HepG2 (cell line): ENCODE results near the gene APRT. TPM values are rescaled to one million over a fixed set of nuclear protein-coding genes. Genes with fewer than 3 reads are reported as not detected.

Experiments
- ATAC-seq: fragments of 200-7000 bp; cut with Tn5 transposase; 3 replicates; pipeline ENCODE4 v1.9.1; 2020; ENCODE audit warnings: mild to moderate bottlenecking, moderate library complexity
- BruUV-seq: library from RNA; stranded (reverse); fragments of 400-500 nt; replicated peaks from 2 replicates; lab custom pipeline; 2021; lab: Mats Ljungman, UMichigan
- CTCF ChIA-PET: fragments of 300-600 bp; formaldehyde crosslinking; extraction: SDS; loops from one replicate; lab custom pipeline; 2021; ENCODE audit warnings: low total read pairs, inconsistent platforms, low intra/inter-chr PET ratio; lab: Yijun Ruan, JAX
- POLR2A ChIA-PET: fragments of 350-600 bp; sonication (Branson Sonifier 250); formaldehyde crosslinking; loops from one replicate; lab custom pipeline; 2020; ENCODE audit warnings: antibody characterized with exemption, inconsistent platforms; lab: Yijun Ruan, JAX
- DNase-seq: peaks from one replicate; pipeline ENCODE4 v3.0.0-alpha.2; 2015; ENCODE audit warnings: low spot score
- FAIRE-seq: peaks from 3 replicates; lab custom pipeline; 2011; peaks lifted over from hg19 to GRCh38; lab: Jason Lieb, UNC
- H2AFZ ChIP-seq: one replicate; pipeline ENCODE4 v1.6.1; 2011; ENCODE audit warnings: low read length, inconsistent platforms
- H3K27ac ChIP-seq: fragments of 300-600 bp; 3 replicates; pipeline ENCODE4 v1.8.0; 2011; ENCODE audit warnings: mixed run types, mild to moderate bottlenecking, mixed read lengths, low read length, inconsistent platforms; ENCODE audit not compliant: insufficient read depth; ENCODE audit errors: extremely low read length
- H3K27me3 ChIP-seq, 2 experiments: fragments of 200-600 bp in 1 of 2; 2 replicates in 1 of 2; 3 replicates in 1 of 2; pipeline versions ENCODE4 v1.6.0 to v1.8.0; 2011; ENCODE audit warnings: low read length in 2 of 2, mild to moderate bottlenecking in 2 of 2, moderate library complexity in 2 of 2, inconsistent platforms in 1 of 2; ENCODE audit not compliant: insufficient read depth in 2 of 2, control insufficient read depth in 1 of 2
- H3K36me3 ChIP-seq, 2 experiments: fragments of 200-600 bp in 1 of 2; replicated peaks in 1 of 2; 2 replicates in 1 of 2; 3 replicates in 1 of 2; pipeline versions ENCODE4 v1.5.1 to v1.8.0; 2011; ENCODE audit warnings: low read length in 2 of 2, inconsistent platforms in 1 of 2; ENCODE audit not compliant: insufficient read depth in 2 of 2, control insufficient read depth in 1 of 2
- H3K4me1 ChIP-seq: 2 replicates; pipeline ENCODE4 v1.5.1; 2012; ENCODE audit warnings: low read length, inconsistent platforms; ENCODE audit not compliant: insufficient read depth
- H3K4me2 ChIP-seq: 2 replicates; pipeline ENCODE4 v1.6.0; 2011; ENCODE audit warnings: low read depth, low read length, inconsistent platforms
- H3K4me3 ChIP-seq, 3 experiments: fragments of 200-600 bp in 1 of 3; sonication (generic), shearing (Covaris generic) in 1 of 3; replicated peaks in 1 of 3; 2 replicates each; pipeline ENCODE4 v1.5.1; 2011 to 2016; ENCODE audit warnings: low read length in 3 of 3, inconsistent platforms in 2 of 3, low read depth in 2 of 3, mild to moderate bottlenecking in 2 of 3, control low read depth in 1 of 3, mixed read lengths in 1 of 3; ENCODE audit not compliant: insufficient read depth in 1 of 3
- H3K79me2 ChIP-seq: one replicate; pipeline ENCODE4 v1.6.1; 2011; ENCODE audit warnings: low read length, inconsistent platforms; ENCODE audit not compliant: insufficient read depth
- H3K9ac ChIP-seq: 2 replicates; pipeline ENCODE4 v1.6.0; 2011; ENCODE audit warnings: mild to moderate bottlenecking, low read depth, low read length, inconsistent platforms; ENCODE audit not compliant: insufficient read depth
- H3K9me3 ChIP-seq: 2 replicates; pipeline ENCODE4 v1.5.1; 2012; ENCODE audit warnings: mild to moderate bottlenecking, low read length
- H4K20me1 ChIP-seq: 2 replicates; pipeline ENCODE4 v1.6.0; 2011; ENCODE audit warnings: inconsistent platforms, mild to moderate bottlenecking, low read length, moderate library complexity; ENCODE audit not compliant: insufficient read depth
- MBNL3 ChIP-seq: fragments of 250-450 bp; sonication (Bioruptor Pico); conservative IDR thresholded peaks from 2 replicates; pipeline ENCODE4 v1.8.0; 2022; ENCODE audit warnings: mild to moderate bottlenecking, inconsistent platforms
- ONECUT2 ChIP-seq: sonication (generic); formaldehyde crosslinking; IDR thresholded peaks from 2 replicates; pipeline ENCODE4 v1.4.0; 2020; ENCODE audit warnings: missing genetic modification reagents
- ZBTB7A ChIP-seq: sonication (generic); formaldehyde crosslinking; IDR thresholded peaks from 2 replicates; pipeline ENCODE4 v1.8.0; 2022; ENCODE audit warnings: mild to moderate bottlenecking, missing genetic modification reagents
- ZNF121 ChIP-seq: sonication (generic); formaldehyde crosslinking; IDR thresholded peaks from 2 replicates; pipeline ENCODE4 v1.5.0; 2020; ENCODE audit warnings: mild to moderate bottlenecking, missing genetic modification reagents
- ZNF430 ChIP-seq: sonication (generic); formaldehyde crosslinking; IDR thresholded peaks from 2 replicates; pipeline ENCODE4 v1.9.0; 2021; ENCODE audit warnings: mild to moderate bottlenecking, missing genetic modification reagents
- WGBS: methylation state at CpG from one replicate; pipeline ENCODE4 v1.1.6; 2017; ENCODE audit warnings: low lambda C conversion rate; 5-methylcytosine and 5-hydroxymethylcytosine counted together
- in situ Hi-C: cut with HindIII; loops from 2 replicates; pipeline ENCODE4 v1.10.0; 2017; ENCODE audit warnings: low pct_unique_long_range_greater_than_20kb; ENCODE audit not compliant: extremely low pct_ligation_motif_present
- intact Hi-C: fragments of 100-400 bp; cut with micrococcal nuclease; formaldehyde crosslinking; loops from one replicate; pipeline ENCODE4 v1.10.0; 2022; ENCODE audit not compliant: unreplicated experiment
- polyA plus RNA-seq, 8 experiments: library from polyadenylated mRNA; depleted of rRNA in 3 of 8; stranded (reverse) in 7 of 8; unstranded in 1 of 8; fragments of >200 nt; fragmentation: Illumina TruSeq in 4 of 8; extraction: Trizol in 4 of 8; gene quantifications; 2 replicates each; pipeline versions ENCODE4 v1.2.1 to v1.2.3, GENCODE V29; 2011 to 2016; ENCODE audit warnings: low read depth in 4 of 8, missing spikeins in 1 of 8, mixed read lengths in 1 of 8; ENCODE audit not compliant: insufficient read depth in 1 of 8
- total RNA-seq, 5 experiments: library from RNA; depleted of rRNA; stranded (reverse); fragments of >200 nt; fragmentation: Illumina TruSeq; extraction: Trizol; gene quantifications; 2 replicates each; pipeline ENCODE4 v1.2.3, GENCODE V29; 2016; ENCODE audit warnings: low read depth in 1 of 5
- TF ChIP-seq, protein P1 (sequence below): sonication (generic); formaldehyde crosslinking; IDR thresholded peaks from 2 replicates; pipeline ENCODE4 v1.8.0; 2022; ENCODE audit warnings: mild to moderate bottlenecking, missing genetic modification reagents; ENCODE audit not compliant: insufficient replicate concordance
- TF ChIP-seq, protein P2 (sequence below): IDR thresholded peaks from 2 replicates; pipeline ENCODE4 v1.6.1; 2016; ENCODE audit warnings: mild to moderate bottlenecking
- TF ChIP-seq, protein P3 (sequence below): sonication (generic); formaldehyde crosslinking; IDR thresholded peaks from one replicate; pipeline ENCODE4 v1.5.1; 2020; ENCODE audit warnings: mild to moderate bottlenecking, missing genetic modification reagents; ENCODE audit errors: not compliant biosample characterization

APRT gene
- total and polyA plus RNA-seq, 2 of the 13 experiments (the other 11 are each of a cell fraction or from before 2014, with no cell fraction given) = 155 to 242 TPM

DNA sequence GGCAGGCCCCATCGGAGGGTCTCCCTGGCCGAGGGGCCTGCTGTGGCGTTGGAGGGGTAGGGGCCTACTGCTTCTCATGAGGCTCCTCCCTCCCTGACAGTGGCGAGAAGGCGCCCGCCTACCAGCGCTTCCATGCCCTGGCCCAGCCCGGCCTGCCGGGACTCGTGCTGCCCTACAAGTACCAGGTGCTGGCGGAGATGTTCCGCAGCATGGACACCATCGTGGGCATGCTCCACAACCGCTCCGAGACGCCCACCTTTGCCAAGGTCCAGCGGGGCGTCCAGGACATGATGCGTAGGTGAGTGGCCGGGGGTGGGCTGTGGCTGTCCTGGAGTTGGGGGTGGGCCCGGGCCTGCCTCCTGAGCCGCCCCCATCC lies 6.4 kb downstream of the APRT start (continued):
- TF ChIP-seq, protein P1, sequence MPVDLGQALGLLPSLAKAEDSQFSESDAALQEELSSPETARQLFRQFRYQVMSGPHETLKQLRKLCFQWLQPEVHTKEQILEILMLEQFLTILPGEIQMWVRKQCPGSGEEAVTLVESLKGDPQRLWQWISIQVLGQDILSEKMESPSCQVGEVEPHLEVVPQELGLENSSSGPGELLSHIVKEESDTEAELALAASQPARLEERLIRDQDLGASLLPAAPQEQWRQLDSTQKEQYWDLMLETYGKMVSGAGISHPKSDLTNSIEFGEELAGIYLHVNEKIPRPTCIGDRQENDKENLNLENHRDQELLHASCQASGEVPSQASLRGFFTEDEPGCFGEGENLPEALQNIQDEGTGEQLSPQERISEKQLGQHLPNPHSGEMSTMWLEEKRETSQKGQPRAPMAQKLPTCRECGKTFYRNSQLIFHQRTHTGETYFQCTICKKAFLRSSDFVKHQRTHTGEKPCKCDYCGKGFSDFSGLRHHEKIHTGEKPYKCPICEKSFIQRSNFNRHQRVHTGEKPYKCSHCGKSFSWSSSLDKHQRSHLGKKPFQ (CRISPR knock-in tag) = no peak
- TF ChIP-seq ZNF121 (CRISPR knock-in tag) = no peak

DNA sequence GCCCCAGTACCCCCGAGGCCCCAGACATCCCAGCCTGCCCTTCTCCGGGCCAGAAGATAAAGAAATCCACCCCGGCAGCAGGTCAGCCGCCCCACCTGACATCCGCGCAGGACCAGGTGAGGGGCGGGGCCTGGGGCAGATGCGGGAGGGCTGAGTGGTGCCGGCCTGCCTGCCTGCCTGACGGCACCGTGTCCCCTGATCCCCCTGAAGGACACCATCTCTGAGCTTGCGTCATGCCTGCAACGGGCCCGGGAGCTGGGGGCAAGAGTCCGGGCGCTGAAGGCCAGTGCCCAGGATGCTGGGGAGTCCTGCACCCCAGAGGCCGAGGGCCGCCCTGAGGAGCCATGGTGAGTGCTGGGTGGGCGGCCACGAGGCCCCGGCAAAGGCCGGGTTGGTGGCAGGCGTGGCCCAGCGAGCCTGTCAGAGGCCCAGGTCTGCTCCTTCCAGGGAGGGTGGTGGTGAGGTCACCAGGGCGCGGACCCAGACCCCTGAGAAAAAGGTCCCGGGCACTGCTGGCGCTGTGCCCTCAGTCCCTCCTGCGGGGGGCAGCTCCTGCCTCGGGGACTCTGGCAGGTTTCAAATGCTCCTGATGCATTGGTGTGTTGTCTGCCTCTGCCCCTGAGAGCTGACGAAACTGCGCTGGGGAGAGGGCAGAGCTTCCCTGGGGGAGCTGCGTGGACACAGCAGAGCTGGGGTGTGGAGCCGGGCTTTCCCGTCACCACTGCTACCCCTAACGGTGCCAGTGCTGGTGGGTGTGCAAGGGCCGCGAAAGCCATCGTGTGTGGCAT lies 7.0 kb downstream of the APRT start:
- intact Hi-C loops = no loop called here
- ChIA-PET POLR2A (interaction anchor here (1.2 to 2.2 kb wide), 2 partner anchors 11 to 45 kb away, joined by 4 to 6 read pairs; no protein-coding TSS in a partner anchor), CTCF (no interaction called here)
- WGBS = 26% methylated on average over 20 of the region's 39 CpGs
- BruUV-seq = no TSS peak
- Histone ChIP-seq H2AFZ (no peak overlapping the region), H3K9ac (peak overlapping the region; percentile 77), H3K27ac (peak overlapping the region; percentile 71), H3K4me2 (peak overlapping the region; percentile 99), H3K36me3 (peaks cover 12 to 38% of the 10 kb centered on the region in 2 experiments), H3K4me1 (peaks cover 30% of the 10 kb centered on the region), H3K79me2 (peaks cover 18% of the 10 kb centered on the region), H3K4me3 (peak overlapping the region; percentile 73 to 88 (median 76)), H3K9me3 (no peaks in the 10 kb centered on the region), H4K20me1 (no peaks in the 10 kb centered on the region; the same call in 1 of the 2 replicates), H3K27me3 (no peaks in the 10 kb centered on the region)
- peak; percentile 64 for ATAC-seq
- in situ Hi-C loops = loop anchor here (5.0 kb wide), 1 partner anchor 47 kb away; no protein-coding TSS in a partner anchor
- peak; percentile 74 for DNase-seq
- FAIRE-seq = peak; percentile 42
- TF ChIP-seq ZNF430 (CRISPR knock-in tag) (peak; percentile 59; the same call in 1 of the 2 replicates), ZBTB7A (CRISPR knock-in tag) (no peak), ONECUT2 (no peak), MBNL3 (CRISPR knock-in tag) (no peak)
- TF ChIP-seq, protein P2, sequence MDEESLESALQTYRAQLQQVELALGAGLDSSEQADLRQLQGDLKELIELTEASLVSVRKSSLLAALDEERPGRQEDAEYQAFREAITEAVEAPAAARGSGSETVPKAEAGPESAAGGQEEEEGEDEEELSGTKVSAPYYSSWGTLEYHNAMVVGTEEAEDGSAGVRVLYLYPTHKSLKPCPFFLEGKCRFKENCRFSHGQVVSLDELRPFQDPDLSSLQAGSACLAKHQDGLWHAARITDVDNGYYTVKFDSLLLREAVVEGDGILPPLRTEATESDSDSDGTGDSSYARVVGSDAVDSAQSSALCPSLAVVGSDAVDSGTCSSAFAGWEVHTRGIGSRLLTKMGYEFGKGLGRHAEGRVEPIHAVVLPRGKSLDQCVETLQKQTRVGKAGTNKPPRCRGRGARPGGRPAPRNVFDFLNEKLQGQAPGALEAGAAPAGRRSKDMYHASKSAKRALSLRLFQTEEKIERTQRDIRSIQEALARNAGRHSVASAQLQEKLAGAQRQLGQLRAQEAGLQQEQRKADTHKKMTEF (CRISPR knock-in tag) = peak; percentile 48; the same call in 1 of the 2 replicates
- TF ChIP-seq, protein P3, sequence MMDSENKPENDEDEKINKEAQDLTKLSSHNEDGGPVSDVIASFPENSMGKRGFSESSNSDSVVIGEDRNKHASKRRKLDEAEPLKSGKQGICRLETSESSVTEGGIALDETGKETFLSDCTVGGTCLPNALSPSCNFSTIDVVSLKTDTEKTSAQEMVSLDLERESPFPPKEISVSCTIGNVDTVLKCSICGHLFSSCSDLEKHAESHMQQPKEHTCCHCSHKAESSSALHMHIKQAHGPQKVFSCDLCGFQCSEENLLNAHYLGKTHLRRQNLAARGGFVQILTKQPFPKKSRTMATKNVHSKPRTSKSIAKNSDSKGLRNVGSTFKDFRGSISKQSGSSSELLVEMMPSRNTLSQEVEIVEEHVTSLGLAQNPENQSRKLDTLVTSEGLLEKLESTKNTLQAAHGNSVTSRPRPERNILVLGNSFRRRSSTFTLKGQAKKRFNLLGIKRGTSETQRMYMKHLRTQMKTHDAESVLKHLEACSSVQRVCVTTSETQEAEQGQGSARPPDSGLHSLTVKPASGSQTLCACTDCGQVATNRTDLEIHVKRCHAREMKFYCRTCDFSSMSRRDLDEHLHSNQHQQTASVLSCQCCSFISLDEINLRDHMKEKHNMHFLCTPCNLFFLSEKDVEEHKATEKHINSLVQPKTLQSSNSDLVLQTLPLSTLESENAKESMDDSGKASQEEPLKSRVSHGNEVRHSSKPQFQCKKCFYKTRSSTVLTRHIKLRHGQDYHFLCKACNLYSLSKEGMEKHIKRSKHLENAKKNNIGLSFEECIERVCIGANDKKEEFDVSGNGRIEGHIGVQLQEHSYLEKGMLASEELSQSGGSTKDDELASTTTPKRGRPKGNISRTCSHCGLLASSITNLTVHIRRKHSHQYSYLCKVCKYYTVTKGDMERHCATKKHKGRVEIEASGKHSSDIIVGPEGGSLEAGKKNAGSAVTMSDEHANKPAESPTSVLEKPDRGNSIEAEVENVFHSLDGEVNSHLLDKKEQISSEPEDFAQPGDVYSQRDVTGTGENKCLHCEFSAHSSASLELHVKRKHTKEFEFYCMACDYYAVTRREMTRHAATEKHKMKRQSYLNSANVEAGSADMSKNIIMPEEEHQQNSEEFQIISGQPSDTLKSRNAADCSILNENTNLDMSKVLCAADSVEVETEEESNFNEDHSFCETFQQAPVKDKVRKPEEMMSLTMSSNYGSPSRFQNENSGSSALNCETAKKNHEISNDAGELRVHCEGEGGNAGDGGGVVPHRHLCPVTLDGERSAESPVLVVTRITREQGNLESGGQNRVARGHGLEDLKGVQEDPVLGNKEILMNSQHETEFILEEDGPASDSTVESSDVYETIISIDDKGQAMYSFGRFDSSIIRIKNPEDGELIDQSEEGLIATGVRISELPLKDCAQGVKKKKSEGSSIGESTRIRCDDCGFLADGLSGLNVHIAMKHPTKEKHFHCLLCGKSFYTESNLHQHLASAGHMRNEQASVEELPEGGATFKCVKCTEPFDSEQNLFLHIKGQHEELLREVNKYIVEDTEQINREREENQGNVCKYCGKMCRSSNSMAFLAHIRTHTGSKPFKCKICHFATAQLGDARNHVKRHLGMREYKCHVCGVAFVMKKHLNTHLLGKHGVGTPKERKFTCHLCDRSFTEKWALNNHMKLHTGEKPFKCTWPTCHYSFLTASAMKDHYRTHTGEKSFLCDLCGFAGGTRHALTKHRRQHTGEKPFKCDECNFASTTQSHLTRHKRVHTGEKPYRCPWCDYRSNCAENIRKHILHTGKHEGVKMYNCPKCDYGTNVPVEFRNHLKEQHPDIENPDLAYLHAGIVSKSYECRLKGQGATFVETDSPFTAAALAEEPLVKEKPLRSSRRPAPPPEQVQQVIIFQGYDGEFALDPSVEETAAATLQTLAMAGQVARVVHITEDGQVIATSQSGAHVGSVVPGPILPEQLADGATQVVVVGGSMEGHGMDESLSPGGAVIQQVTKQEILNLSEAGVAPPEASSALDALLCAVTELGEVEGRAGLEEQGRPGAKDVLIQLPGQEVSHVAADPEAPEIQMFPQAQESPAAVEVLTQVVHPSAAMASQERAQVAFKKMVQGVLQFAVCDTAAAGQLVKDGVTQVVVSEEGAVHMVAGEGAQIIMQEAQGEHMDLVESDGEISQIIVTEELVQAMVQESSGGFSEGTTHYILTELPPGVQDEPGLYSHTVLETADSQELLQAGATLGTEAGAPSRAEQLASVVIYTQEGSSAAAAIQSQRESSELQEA (CRISPR knock-in tag) = peak; percentile 16
